H1 (cell line): ENCODE data around the gene UBQLN4. TPM values are rescaled to one million over a fixed set of nuclear protein-coding genes. Genes with fewer than 3 reads are reported as not detected.

ENCODE experiments used
- CBX8 ChIP-seq: fragments of 300-800, 300-1000 bp; sonication (generic); IDR thresholded peaks from 2 replicates; pipeline ENCODE4 v1.7.1; 2016; ENCODE audit warnings: low read depth, low read length, borderline replicate concordance
- CHD7 ChIP-seq: fragments of 300-600 bp; sonication (generic); IDR thresholded peaks from 2 replicates; pipeline ENCODE4 v1.7.1; 2012; ENCODE audit warnings: low read length, moderate library complexity, mild to moderate bottlenecking, inconsistent platforms; ENCODE audit not compliant: insufficient replicate concordance
- EGR1 ChIP-seq: IDR thresholded peaks from 2 replicates; pipeline ENCODE4 v1.6.1; 2011; ENCODE audit warnings: low read depth, low read length, borderline replicate concordance
- FOSL1 ChIP-seq: IDR thresholded peaks from 2 replicates; pipeline ENCODE4 v1.6.1; 2011; ENCODE audit warnings: mild to moderate bottlenecking, low read depth, low read length, moderate library complexity; ENCODE audit not compliant: insufficient read depth
- MAX ChIP-seq: IDR thresholded peaks from 2 replicates; pipeline ENCODE4 v1.6.1; 2012; ENCODE audit warnings: inconsistent platforms
- polyA plus RNA-seq, 7 experiments: library from polyadenylated mRNA; depleted of rRNA in 3 of 7; stranded (reverse) in 5 of 7; unstranded in 2 of 7; fragments of >200 nt in 5 of 7; fragments of 200-250 nt in 2 of 7; gene quantifications; 1 replicate in 5 of 7; 2 replicates in 1 of 7; 4 replicates in 1 of 7; pipeline versions ENCODE4 v1.2.1 to v1.2.3, GENCODE V29; 2011 to 2013; ENCODE audit warnings: missing spikeins in 2 of 7, mixed read lengths in 2 of 7
- total RNA-seq: library from RNA; stranded (reverse); fragmentation: NEBNext Ultra II Directional; extraction: Animal tissue kit (Norgen Biotek cat#: 25700); gene quantifications from 2 replicates; pipeline ENCODE4 v1.2.1, GENCODE V29; 2021

Gene UBQLN4
- total and polyA plus RNA-seq, 2 of the 8 experiments (the other 6 are each of a cell fraction or from before 2014, with no cell fraction given): 37.7 to 52.0 TPM

DNA sequence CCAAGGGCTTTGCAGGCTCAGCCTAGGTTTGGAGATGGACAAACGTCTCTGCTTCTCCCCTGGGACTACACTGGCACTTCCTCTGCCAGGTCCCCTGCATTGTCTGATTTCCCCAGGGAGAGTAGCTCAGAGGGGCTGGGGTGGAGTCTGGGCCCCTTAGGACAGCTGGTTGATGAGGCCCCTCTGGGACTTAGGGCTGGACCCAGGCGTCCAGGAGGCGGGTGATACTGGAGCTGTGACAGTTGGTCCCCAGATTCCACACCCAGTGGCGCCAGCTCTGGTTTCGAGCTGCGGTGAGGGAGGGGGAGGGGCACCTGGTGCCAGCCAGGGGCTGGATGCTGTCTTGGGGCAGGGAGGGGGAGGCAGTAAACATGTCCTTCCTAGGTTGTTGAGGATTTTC is 36.1 kb upstream of the UBQLN4 start (continued):
- TF ChIP-seq CHD7 (no peak), CBX8 (no peak), FOSL1 (no peak), EGR1 (no peak), MAX (no peak)
